Omental fat pad (tissue), 4 donors: ENCODE measurements around the gene PLCB4. TPM values are rescaled to one million over a fixed set of nuclear protein-coding genes. Genes with fewer than 3 reads are reported as not detected.

Experiments
- ATAC-seq: fragments of 150-250 bp; one replicate; pipeline ENCODE4 v1.9.1; 2016; ENCODE audit warnings: mild to moderate bottlenecking, moderate library complexity; ENCODE audit not compliant: low FRiP score
- DNase-seq: peaks from one replicate; pipeline ENCODE4 v3.0.0-alpha.2; 2019; ENCODE audit warnings: low spot score
- CTCF ChIP-seq, 3 donors: fragments of 450-650 bp; IDR thresholded peaks; one replicate each; pipeline ENCODE4 v1.5.1; 2016 to 2017; ENCODE audit warnings: antibody characterized with exemption in 3 of 3, mild to moderate bottlenecking in 3 of 3, moderate library complexity in 2 of 3
- total RNA-seq, 4 donors: library from RNA; depleted of rRNA; stranded (reverse); fragments of >200 nt; gene quantifications; one replicate each; pipeline ENCODE4 v1.1.0, GENCODE V29; 2016

Gene PLCB4
- total RNA-seq, 4 donors from 2014 or later = 6.6 to 18.4 (median 11.4) TPM

- TF ChIP-seq CTCF (IDR thresholded peaks at IDR 0.05) = no peak
- ATAC-seq (no peak), DNase-seq (no peak)
Observed at GRCh38 chr20:9110916-9111432, 42.1 kb downstream of the PLCB4 start.

- TF ChIP-seq CTCF (IDR thresholded peaks at IDR 0.05) = no peak
- DNase-seq (no peak), ATAC-seq (peak; percentile 73)
Observed at GRCh38 chr20:9112541-9113515, 43.9 kb downstream of the PLCB4 start.

GRCh38 chr20:9114709-9115108, 45.8 kb downstream of the PLCB4 start:
- ATAC-seq (no peak), DNase-seq (no peak)
- no peak for TF ChIP-seq CTCF (IDR thresholded peaks at IDR 0.05)

GRCh38 chr20:9117548-9117947, 48.7 kb downstream of the PLCB4 start:
- no peak for DNase-seq
- TF ChIP-seq CTCF (IDR thresholded peaks at IDR 0.05) = no peak
- ATAC-seq = no peak

GRCh38 chr20:9119776-9120175, 50.9 kb downstream of the PLCB4 start:
- no peak for TF ChIP-seq CTCF (IDR thresholded peaks at IDR 0.05)
- DNase-seq = no peak
- ATAC-seq = peak; percentile 51

GRCh38 chr20:9121211-9121610, 52.3 kb downstream of the PLCB4 start:
- DNase-seq (no peak), ATAC-seq (no peak)
- no peak for TF ChIP-seq CTCF (IDR thresholded peaks at IDR 0.05)

- no peak for DNase-seq
- no peak for TF ChIP-seq CTCF (IDR thresholded peaks at IDR 0.05)
- no peak for ATAC-seq
Observed at GRCh38 chr20:9122571-9122970, 53.7 kb downstream of the PLCB4 start.
